OCI-M2 (cell line): ENCODE results near the gene OTOF.

Source experiments
- DNase-seq: peaks from one replicate; lab custom pipeline; 2025; ENCODE audit not compliant: unreplicated experiment; lab: John Stamatoyannopoulos, UW

The OTOF gene

DNA sequence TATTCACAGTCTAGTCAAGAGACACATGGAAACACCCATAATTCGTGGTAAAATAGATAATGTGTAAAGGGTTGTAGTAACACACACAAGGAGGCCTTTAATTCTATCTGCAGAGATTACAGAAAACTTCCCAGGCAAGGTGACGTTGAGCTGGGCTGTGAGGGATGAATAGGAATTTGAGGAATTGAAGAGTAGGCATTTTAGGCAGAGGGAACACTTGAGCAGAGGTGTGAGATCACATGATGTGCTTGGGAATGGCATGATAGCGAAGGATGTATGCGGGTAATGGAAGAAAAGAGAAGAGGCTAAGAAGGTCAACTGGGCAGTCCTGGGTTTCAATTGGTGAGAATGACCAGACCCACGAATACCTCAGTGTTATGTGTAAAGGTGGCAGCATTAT lies 56.0 kb downstream of the OTOF start:
- DNase-seq, result no peak

DNA sequence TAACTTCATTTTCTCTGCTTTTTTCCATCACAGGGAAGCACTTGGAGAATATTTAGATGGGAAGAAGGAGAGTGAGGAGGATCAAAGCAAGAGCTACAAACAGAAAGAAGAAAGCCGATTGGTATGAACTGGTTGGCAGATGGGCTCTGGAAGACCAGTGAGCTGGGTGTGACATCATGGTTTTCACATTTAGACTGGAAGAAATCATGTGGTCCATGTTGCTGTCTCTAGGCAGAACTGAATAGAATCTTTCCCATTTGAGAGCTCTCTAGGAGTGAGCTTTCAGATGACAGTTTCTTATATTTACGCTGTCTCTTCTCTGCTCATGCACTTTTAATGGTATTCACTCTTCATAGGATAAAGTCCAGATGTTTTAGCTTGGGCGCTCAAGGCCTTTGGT lies 63.6 kb downstream of the OTOF start:
- no peak for DNase-seq

DNA sequence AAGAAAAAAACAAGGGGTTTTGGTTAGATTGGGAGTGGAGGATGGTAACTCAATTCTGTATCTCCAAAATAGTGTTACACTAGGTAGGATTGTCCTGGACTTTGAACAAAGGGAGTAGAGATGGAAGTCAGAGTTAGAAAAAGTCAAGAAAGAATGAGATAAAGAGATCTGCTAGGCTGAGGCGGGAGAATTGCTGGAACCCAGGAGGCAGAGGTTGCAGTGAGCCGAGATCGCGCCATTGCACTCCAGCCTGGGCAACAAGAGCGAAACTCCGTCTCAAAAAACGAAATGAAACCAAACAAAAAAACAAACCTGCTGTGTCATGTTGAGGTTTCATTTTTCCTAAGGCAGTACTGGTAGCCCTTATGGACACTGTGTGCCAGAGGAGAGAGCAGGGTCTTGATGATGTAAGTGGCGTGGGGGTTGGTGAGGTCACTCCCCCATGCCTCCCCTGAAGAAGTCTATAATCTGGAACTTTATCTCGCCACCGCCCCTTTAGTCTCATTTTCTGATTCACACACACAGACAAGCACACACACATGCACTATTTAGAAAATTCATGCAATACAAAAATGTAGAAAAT lies 65.7 kb downstream of the OTOF start:
- DNase-seq, result peak; percentile 23

DNA sequence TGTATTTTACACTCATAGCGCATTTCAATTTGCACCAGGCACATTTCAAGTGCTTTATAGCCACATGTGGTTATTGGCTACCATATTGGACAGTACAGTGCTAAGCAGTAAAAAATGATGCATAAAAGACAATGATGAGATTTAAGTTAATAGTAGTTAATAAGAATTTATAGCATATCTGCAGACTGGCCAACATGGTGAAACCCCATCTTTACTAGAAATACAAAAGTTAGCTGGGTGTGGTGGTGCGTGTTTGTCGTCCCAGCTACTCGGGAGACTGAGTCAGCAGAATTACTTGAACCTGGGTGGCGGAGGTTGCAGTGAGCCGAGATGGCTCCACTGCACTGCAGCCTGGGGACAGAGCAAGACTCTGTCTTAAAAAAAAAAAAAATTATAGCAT lies 66.5 kb downstream of the OTOF start:
- no peak for DNase-seq

DNA sequence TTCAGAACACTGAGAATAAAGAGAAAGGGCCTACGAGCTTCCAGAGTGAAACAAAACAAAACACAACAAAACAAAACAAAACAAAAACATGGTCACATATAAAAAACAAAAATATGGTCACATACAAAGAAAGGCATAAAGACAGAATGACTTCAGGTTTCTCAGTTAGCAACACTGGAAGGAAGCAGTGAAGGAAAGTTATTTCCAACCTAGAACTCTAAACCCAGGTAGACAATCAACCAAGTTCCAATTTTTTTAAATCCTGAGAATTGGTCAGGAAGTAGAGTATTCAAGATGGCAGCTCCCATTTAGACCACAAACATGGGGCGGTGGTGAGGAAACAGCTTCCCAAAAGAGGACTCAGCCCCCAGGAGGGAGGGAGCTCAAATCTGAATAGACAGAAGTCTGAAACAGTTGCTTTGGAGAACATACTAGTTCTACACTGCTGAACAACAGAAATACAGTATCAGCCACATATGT lies 67.1 kb downstream of the OTOF start:
- DNase-seq, result no peak

DNA sequence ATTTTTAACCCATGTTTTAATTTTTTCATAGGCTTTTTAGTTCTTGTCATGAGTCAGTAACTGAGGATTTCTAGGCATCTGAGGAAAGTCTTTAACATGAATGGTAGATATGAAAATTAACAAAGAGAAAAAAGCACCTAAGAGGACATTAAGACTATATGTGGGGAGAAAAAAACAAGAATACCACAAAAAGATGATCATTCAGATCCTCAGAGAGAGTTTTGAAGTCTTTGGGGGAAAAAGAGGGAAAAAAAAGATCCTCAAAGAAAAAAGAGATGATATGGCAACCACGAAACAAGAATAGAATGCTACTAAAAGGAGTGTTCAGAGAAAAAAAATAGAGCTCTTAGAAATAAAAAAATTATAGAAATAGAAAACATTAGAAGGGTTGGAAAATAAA lies 68.1 kb downstream of the OTOF start:
- no peak for DNase-seq

DNA sequence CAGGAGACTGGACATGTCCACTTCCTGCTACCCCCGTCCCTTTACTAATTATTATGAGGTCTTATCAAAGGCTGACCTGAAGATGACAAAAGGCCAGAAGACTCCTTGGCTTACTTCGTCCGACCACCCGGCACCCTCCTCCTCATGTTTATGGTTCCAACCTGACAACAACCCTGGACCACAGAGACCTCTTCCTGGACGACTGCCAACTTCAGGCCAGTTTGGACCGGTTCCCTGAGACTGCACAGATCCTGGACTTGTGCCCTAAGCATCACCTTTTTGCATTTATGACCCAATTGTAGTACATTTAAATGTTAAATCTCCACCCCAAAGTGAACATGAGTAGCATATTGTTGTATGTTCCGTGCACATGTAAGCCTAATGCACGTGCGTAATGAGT lies 70.4 kb downstream of the OTOF start:
- DNase-seq, result no peak
